H54 (cell line): ENCODE results near the gene ACMSD.

Experiments used
- DNase-seq: peaks from one replicate; pipeline ENCODE4 v3.0.0; 2011; ENCODE audit warnings: low spot score, mixed read lengths; ENCODE audit not compliant: insufficient read length
- FAIRE-seq: peaks from 3 replicates; lab custom pipeline; 2011; peaks lifted over from hg19 to GRCh38; lab: Jason Lieb, UNC
- POLR2A ChIP-seq: IDR thresholded peaks from 2 replicates; pipeline ENCODE4 v1.6.1; 2011; ENCODE audit warnings: low read depth, mild to moderate bottlenecking, low read length

ACMSD gene

DNA sequence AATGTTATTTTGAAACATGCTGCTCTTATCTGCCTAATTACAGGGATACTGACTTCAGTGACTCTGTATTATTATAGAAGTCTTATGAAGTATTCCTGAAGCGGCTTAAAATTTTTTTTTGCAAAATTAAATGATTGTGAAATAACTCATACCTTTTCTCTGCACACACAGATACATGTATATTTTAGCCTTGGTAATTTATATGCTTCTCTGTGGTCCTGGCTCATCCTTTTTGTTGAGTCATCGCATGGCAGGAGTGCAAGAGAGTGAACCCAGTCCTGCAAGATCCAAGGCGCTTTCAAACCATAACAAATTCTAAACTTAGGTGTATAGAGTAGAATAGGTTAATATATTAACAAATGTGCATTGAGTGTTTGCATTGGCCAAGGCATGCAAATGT, 88.8 kb downstream of the ACMSD start:
- TF ChIP-seq POLR2A: no peak
- DNase-seq (no peak), FAIRE-seq (peak; percentile 33)

DNA sequence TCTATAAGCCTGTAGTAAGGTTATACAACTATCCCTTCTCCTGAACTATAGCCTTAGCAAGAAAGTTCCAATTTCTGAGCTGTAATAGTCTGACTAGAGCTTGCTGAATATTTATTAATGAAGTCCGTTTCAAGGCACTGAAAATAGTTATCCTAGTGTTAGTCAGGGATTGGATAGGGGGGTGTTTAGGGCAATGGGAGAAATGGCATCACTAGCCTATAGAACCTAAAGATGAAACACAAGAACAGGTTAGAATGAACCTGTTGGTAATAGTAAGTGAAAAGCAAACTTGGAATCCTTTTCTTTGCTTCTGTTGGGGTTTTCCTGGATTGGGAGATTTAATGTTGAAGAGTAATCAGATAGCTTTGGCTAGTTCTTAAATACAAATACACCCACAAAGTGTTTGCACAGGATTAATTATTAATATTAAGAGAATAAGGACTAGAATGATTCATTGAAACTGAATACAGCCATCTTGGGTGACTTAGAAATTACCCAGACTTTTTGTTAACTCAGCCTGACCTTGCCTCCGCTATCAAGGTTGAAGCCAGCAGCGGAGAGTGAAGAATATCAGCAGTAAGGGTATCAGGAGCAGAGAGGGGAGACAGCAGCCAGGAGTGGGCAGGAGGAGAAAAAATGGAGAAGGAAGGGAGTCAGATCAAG, 94.6 kb downstream of the ACMSD start:
- FAIRE-seq (no peak), DNase-seq (no peak)

GRCh38 chr2:134933732-134934131, 95.3 kb downstream of the ACMSD start:
- TF ChIP-seq POLR2A: no peak
- DNase-seq (no peak), FAIRE-seq (no peak)

More for the DNA sequence above, 94.6 kb downstream of the ACMSD start:
- no peak for TF ChIP-seq POLR2A

GRCh38 chr2:134934150-134934549, 95.7 kb downstream of the ACMSD start:
- TF ChIP-seq POLR2A: no peak
- peak; percentile 52 for FAIRE-seq
- no peak for DNase-seq

- DNase-seq (no peak), FAIRE-seq (peak; percentile 61)
- TF ChIP-seq POLR2A: no peak
Measured at GRCh38 chr2:134934641-134935040, 96.2 kb downstream of the ACMSD start.

DNA sequence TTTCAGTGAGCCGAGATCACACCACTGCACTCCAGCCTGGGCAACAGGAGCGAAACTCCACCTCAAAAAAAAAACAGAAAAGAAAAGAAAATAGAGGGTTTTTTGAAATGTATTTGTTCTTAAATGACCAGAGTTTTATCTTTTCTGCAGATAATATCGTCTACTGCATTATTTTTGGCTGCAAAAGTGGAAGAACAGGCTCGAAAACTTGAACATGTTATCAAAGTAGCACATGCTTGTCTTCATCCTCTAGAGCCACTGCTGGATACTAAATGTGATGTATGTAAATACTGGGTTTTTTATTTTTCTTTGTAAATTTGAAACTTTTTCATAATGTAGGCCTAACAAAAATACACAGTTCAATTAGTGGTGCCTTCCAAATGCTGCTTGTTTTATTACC, 98.3 kb downstream of the ACMSD start:
- no peak for DNase-seq
- FAIRE-seq: no peak
- no peak for TF ChIP-seq POLR2A

- no peak for FAIRE-seq
- no peak for DNase-seq
- no peak for TF ChIP-seq POLR2A
Measured at GRCh38 chr2:134943540-134943939, 105.1 kb downstream of the ACMSD start.

- TF ChIP-seq POLR2A: no peak
- DNase-seq (no peak), FAIRE-seq (no peak)
Measured at GRCh38 chr2:134944975-134945374, 106.6 kb downstream of the ACMSD start.

- no peak for TF ChIP-seq POLR2A
- no peak for FAIRE-seq
- DNase-seq: no peak
Measured at GRCh38 chr2:134946073-134946472, 107.7 kb downstream of the ACMSD start.

- DNase-seq (no peak), FAIRE-seq (peak; percentile 20)
- TF ChIP-seq POLR2A: no peak
Measured at GRCh38 chr2:134949981-134950708, 111.7 kb downstream of the ACMSD start.

DNA sequence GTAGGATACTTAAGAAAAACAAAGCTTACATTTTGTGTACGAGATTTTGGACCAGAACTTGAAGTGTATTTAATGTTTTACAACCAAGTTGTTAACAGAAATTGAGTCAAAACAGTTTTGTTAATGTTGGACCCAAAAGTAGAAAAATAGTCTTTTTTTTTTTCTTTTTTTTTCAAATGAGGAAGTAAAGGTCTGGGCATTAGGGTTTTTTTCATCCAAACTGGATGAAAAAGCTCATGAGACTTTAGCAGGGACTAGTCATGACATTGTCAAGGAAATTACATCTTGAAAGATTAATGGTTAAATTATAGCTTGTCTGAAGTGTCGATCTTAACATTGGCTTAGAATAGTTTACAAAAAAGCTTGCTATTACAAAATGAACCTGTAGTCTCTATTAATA, 112.5 kb downstream of the ACMSD start:
- FAIRE-seq (no peak), DNase-seq (no peak)
- no peak for TF ChIP-seq POLR2A
